Upper lobe of right lung (tissue), 1 donor: ENCODE results near the gene FMNL1. TPM values are rescaled to one million over a fixed set of nuclear protein-coding genes. Genes with fewer than 3 reads are reported as not detected.

Source experiments
- ATAC-seq: fragments of 200-7000 bp; cut with Tn5 transposase; one replicate; pipeline ENCODE4 v1.9.1; 2020; ENCODE audit warnings: mild to moderate bottlenecking, moderate library complexity
- DNase-seq: peaks from one replicate; pipeline ENCODE4 v3.0.0-alpha.2; 2020
- H3K27ac ChIP-seq: fragments of 200-600 bp; one replicate; pipeline ENCODE4 v1.8.0; 2022
- H3K27me3 ChIP-seq: fragments of 200-600 bp; one replicate; pipeline ENCODE4 v1.8.0; 2022; ENCODE audit warnings: mild to moderate bottlenecking
- H3K36me3 ChIP-seq: fragments of 200-600 bp; one replicate; pipeline ENCODE4 v1.8.0; 2022
- H3K4me1 ChIP-seq: fragments of 200-600 bp; one replicate; pipeline ENCODE4 v1.8.0; 2022
- H3K4me3 ChIP-seq: fragments of 200-600 bp; one replicate; pipeline ENCODE4 v1.8.0; 2022; ENCODE audit warnings: mild to moderate bottlenecking
- H3K9me3 ChIP-seq: fragments of 200-600 bp; one replicate; pipeline ENCODE4 v1.8.0; 2022
- CTCF ChIP-seq: fragments of 200-600 bp; IDR thresholded peaks from one replicate; pipeline ENCODE4 v1.8.0; 2022; ENCODE audit warnings: antibody characterized with exemption
- intact Hi-C: fragments of 100-400 bp; cut with DNase I; formaldehyde crosslinking; loops from one replicate; pipeline ENCODE4 v1.11.0; 2022
- long read RNA-seq: library from polyadenylated mRNA; unstranded; transcript quantifications from one replicate; pipeline ENCODE4 v2.0.0, GENCODE V29; 2021
- total RNA-seq: library from RNA; stranded (reverse); fragmentation: NEBNext Ultra II Directional; extraction: Animal tissue kit (Norgen Biotek cat#: 25700); gene quantifications from one replicate; pipeline ENCODE4 v1.2.1, GENCODE V29; 2021
- donor health status: DM: no; HTN: yes; CAD: no; lungs with severe emphysema.

The FMNL1 gene, protein sequence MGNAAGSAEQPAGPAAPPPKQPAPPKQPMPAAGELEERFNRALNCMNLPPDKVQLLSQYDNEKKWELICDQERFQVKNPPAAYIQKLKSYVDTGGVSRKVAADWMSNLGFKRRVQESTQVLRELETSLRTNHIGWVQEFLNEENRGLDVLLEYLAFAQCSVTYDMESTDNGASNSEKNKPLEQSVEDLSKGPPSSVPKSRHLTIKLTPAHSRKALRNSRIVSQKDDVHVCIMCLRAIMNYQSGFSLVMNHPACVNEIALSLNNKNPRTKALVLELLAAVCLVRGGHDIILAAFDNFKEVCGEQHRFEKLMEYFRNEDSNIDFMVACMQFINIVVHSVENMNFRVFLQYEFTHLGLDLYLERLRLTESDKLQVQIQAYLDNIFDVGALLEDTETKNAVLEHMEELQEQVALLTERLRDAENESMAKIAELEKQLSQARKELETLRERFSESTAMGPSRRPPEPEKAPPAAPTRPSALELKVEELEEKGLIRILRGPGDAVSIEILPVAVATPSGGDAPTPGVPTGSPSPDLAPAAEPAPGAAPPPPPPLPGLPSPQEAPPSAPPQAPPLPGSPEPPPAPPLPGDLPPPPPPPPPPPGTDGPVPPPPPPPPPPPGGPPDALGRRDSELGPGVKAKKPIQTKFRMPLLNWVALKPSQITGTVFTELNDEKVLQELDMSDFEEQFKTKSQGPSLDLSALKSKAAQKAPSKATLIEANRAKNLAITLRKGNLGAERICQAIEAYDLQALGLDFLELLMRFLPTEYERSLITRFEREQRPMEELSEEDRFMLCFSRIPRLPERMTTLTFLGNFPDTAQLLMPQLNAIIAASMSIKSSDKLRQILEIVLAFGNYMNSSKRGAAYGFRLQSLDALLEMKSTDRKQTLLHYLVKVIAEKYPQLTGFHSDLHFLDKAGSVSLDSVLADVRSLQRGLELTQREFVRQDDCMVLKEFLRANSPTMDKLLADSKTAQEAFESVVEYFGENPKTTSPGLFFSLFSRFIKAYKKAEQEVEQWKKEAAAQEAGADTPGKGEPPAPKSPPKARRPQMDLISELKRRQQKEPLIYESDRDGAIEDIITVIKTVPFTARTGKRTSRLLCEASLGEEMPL
- total RNA-seq = 62.3 TPM
- long read RNA-seq, partial matches to known transcripts = 22 of 35 reads
- long read RNA-seq, other reads (novel, unspliced or antisense) = 13 of 35 reads

GRCh38 chr17:45221081-45222013 is at the start of gene FMNL1:
TSS of gene FMNL1 (plus strand) at chr17:45221885. CDS start at chr17:45222125, 240 bp downstream.
- H3K27ac ChIP-seq = peak within 1 kb of the TSS; percentile 70
- H3K4me1 ChIP-seq = peaks cover 9% of the 10 kb centered on the region
- intact Hi-C loops = loop anchor here (5.0 kb wide), 1 partner anchor 166 kb away; no protein-coding TSS in a partner anchor
- no peaks in the 10 kb centered on the region for H3K36me3 ChIP-seq
- peak; percentile 64 for ATAC-seq
- TF ChIP-seq CTCF = no peak
- DNase-seq = peak; percentile 87
- peak within 1 kb of the TSS; percentile 64 for H3K4me3 ChIP-seq
- H3K9me3 ChIP-seq = no peaks in the 10 kb centered on the region
- no peaks in the 10 kb centered on the region for H3K27me3 ChIP-seq

DNA sequence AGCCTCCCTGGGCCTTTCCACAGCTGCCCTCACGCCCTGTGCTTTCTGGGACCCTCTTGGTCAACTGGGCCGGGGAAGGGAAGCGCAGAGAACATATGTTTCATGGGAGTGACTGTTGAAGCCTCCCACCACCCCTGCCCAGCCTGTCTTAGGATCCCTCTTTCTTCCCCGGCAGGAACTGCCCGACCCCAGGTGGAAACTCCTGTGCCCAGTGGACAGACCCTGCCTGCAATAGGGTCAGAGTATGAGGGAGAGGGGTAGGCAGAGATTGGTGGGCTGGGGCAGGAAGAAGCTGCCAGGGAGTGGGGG is 49.5 kb upstream of the FMNL1 start:
- Histone ChIP-seq H3K9me3 (no peaks in the 10 kb centered on the region), H3K27me3 (no peaks in the 10 kb centered on the region), H3K36me3 (no peaks in the 10 kb centered on the region), H3K4me3 (peak overlapping the region; percentile 20), H3K4me1 (peaks cover 33% of the 10 kb centered on the region), H3K27ac (peak overlapping the region; percentile 85)
- intact Hi-C loops = no loop called here
- ATAC-seq (no peak), DNase-seq (no peak)
- no peak for TF ChIP-seq CTCF

- peak overlapping the region; percentile 39 for H3K4me3 ChIP-seq
- DNase-seq (peak; percentile 77), ATAC-seq (peak; percentile 79)
- H3K4me1 ChIP-seq = peaks cover 33% of the 10 kb centered on the region
- no peaks in the 10 kb centered on the region for H3K27me3 ChIP-seq
- TF ChIP-seq CTCF = no peak
- intact Hi-C loops = no loop called here
- peak overlapping the region; percentile 85 for H3K27ac ChIP-seq
- H3K9me3 ChIP-seq = no peaks in the 10 kb centered on the region
- no peaks in the 10 kb centered on the region for H3K36me3 ChIP-seq
These were observed 49.0 kb upstream of the FMNL1 start for GRCh38 chr17:45172541-45173286.

GRCh38 chr17:45175759-45176115 is 45.9 kb upstream of the FMNL1 start:
- Histone ChIP-seq H3K27me3 (no peaks in the 10 kb centered on the region), H3K4me1 (peaks cover 30% of the 10 kb centered on the region), H3K27ac (peak overlapping the region; percentile 47), H3K9me3 (no peaks in the 10 kb centered on the region), H3K4me3 (no peak overlapping the region), H3K36me3 (no peaks in the 10 kb centered on the region)
- TF ChIP-seq CTCF = no peak
- ATAC-seq (no peak), DNase-seq (no peak)
- intact Hi-C loops = no loop called here
